ENCODE measurements around the gene OR4D11.
"Not testable (repeated sequence)": the region's sequence is repeated elsewhere in the genome, so short reads cannot be mapped to it uniquely, and the experiment has no call there.

Gene OR4D11

GRCh38 chr11:59503276-59503675 is at the start of gene OR4D11:
TSS of gene OR4D11 (plus strand) at chr11:59503576. CDS start at chr11:59503576, 0 bp downstream.
- Histone ChIP-seq H3K4me1 (ENCODE audit: insufficient read depth, low read length) (no peaks in the 10 kb centered on the region), H3K4me3 (ENCODE audit: low read length) (no peak within 1 kb of the TSS), H3K9me3 (ENCODE audit: low read length) (no peaks in the 10 kb centered on the region), H3K36me3 (ENCODE audit: insufficient read depth, low read length) (no peaks in the 10 kb centered on the region), H3K27me3 (ENCODE audit: insufficient read depth, low read length) (no peaks in the 10 kb centered on the region), H2AFZ (ENCODE audit: low read depth, low read length) (no peak within 1 kb of the TSS)

- Histone ChIP-seq H3K27me3 (ENCODE audit: insufficient read depth, low read length) (no peaks in the 10 kb centered on the region), H2AFZ (ENCODE audit: low read depth, low read length) (no peak within 1 kb of the TSS), H3K4me1 (ENCODE audit: insufficient read depth, low read length) (no peaks in the 10 kb centered on the region), H3K4me3 (ENCODE audit: low read length) (no peak within 1 kb of the TSS), H3K9me3 (ENCODE audit: low read length) (no peaks in the 10 kb centered on the region), H3K36me3 (ENCODE audit: insufficient read depth, low read length) (no peaks in the 10 kb centered on the region)
Observed at GRCh38 chr11:59456661-59457060, 46.7 kb upstream of the OR4D11 start, which contains the start of gene OR4D6. TSS of gene OR4D6 (plus strand) at chr11:59456961. CDS start at chr11:59456961, 0 bp downstream.

- Histone ChIP-seq H3K4me1 (ENCODE audit: insufficient read depth, low read length) (no peaks in the 10 kb centered on the region), H3K4me3 (ENCODE audit: low read length) (no peak overlapping the region), H3K9me3 (ENCODE audit: low read length) (no peaks in the 10 kb centered on the region), H3K27me3 (ENCODE audit: insufficient read depth, low read length) (no peaks in the 10 kb centered on the region), H3K36me3 (ENCODE audit: insufficient read depth, low read length) (no peaks in the 10 kb centered on the region), H2AFZ (ENCODE audit: low read depth, low read length) (no peak overlapping the region)
Observed at GRCh38 chr11:59459916-59460315, 43.5 kb upstream of the OR4D11 start.

- Histone ChIP-seq H3K9me3 (ENCODE audit: low read length) (no peaks in the 10 kb centered on the region), H3K4me3 (ENCODE audit: low read length) (no peak overlapping the region), H2AFZ (ENCODE audit: low read depth, low read length) (no peak overlapping the region), H3K36me3 (ENCODE audit: insufficient read depth, low read length) (no peaks in the 10 kb centered on the region), H3K4me1 (ENCODE audit: insufficient read depth, low read length) (no peaks in the 10 kb centered on the region), H3K27me3 (ENCODE audit: insufficient read depth, low read length) (no peaks in the 10 kb centered on the region)
Observed at GRCh38 chr11:59463190-59463641, 40.2 kb upstream of the OR4D11 start.

- Histone ChIP-seq H3K27me3 (ENCODE audit: insufficient read depth, low read length) (peaks cover 2% of the 10 kb centered on the region), H3K9me3 (ENCODE audit: low read length) (no peaks in the 10 kb centered on the region), H3K36me3 (ENCODE audit: insufficient read depth, low read length) (no peaks in the 10 kb centered on the region), H3K4me1 (ENCODE audit: insufficient read depth, low read length) (no peaks in the 10 kb centered on the region), H3K4me3 (ENCODE audit: low read length) (no peak within 1 kb of the TSS), H2AFZ (ENCODE audit: low read depth, low read length) (no peak within 1 kb of the TSS)
Observed at GRCh38 chr11:59473015-59473414, 30.4 kb upstream of the OR4D11 start, which contains the start of gene OR4D10. TSS of gene OR4D10 (plus strand) at chr11:59473315. CDS start at chr11:59477430, 4,115 bp downstream.

GRCh38 chr11:59475176-59475575 is 28.2 kb upstream of the OR4D11 start:
- Histone ChIP-seq H3K4me1 (ENCODE audit: insufficient read depth, low read length) (no peaks in the 10 kb centered on the region), H3K36me3 (ENCODE audit: insufficient read depth, low read length) (no peaks in the 10 kb centered on the region), H3K4me3 (ENCODE audit: low read length) (no peak overlapping the region), H3K27me3 (ENCODE audit: insufficient read depth, low read length) (peaks cover 2% of the 10 kb centered on the region), H2AFZ (ENCODE audit: low read depth, low read length) (no peak overlapping the region), H3K9me3 (ENCODE audit: low read length) (no peaks in the 10 kb centered on the region)

GRCh38 chr11:59479906-59480305 is 23.5 kb upstream of the OR4D11 start:
- H3K27me3 ChIP-seq (ENCODE audit: insufficient read depth, low read length): peaks cover 2% of the 10 kb centered on the region
- no peaks in the 10 kb centered on the region for H3K36me3 ChIP-seq (ENCODE audit: insufficient read depth, low read length)
- no peak overlapping the region for H2AFZ ChIP-seq (ENCODE audit: low read depth, low read length)
- no peaks in the 10 kb centered on the region for H3K4me1 ChIP-seq (ENCODE audit: insufficient read depth, low read length)
- no peaks in the 10 kb centered on the region for H3K9me3 ChIP-seq (ENCODE audit: low read length)
- H3K4me3 ChIP-seq (ENCODE audit: low read length): no peak overlapping the region

GRCh38 chr11:59480359-59480758 is 23.0 kb upstream of the OR4D11 start:
- H3K4me1 ChIP-seq (ENCODE audit: insufficient read depth, low read length): no peaks in the 10 kb centered on the region
- no peaks in the 10 kb centered on the region for H3K36me3 ChIP-seq (ENCODE audit: insufficient read depth, low read length)
- H2AFZ ChIP-seq (ENCODE audit: low read depth, low read length): no peak overlapping the region
- H3K27me3 ChIP-seq (ENCODE audit: insufficient read depth, low read length): peaks cover 2% of the 10 kb centered on the region
- no peak overlapping the region for H3K4me3 ChIP-seq (ENCODE audit: low read length)
- no peaks in the 10 kb centered on the region for H3K9me3 ChIP-seq (ENCODE audit: low read length)

- H3K36me3 ChIP-seq (ENCODE audit: insufficient read depth, low read length): no peaks in the 10 kb centered on the region
- H3K4me1 ChIP-seq (ENCODE audit: insufficient read depth, low read length): no peaks in the 10 kb centered on the region
- H3K4me3 ChIP-seq (ENCODE audit: low read length): no peak overlapping the region
- no peaks in the 10 kb centered on the region for H3K9me3 ChIP-seq (ENCODE audit: low read length)
- no peak overlapping the region for H2AFZ ChIP-seq (ENCODE audit: low read depth, low read length)
- peaks cover 3% of the 10 kb centered on the region for H3K27me3 ChIP-seq (ENCODE audit: insufficient read depth, low read length)
Observed at GRCh38 chr11:59501931-59502330, 1.4 kb upstream of the OR4D11 start.

- H3K27me3 ChIP-seq (ENCODE audit: insufficient read depth, low read length): no peaks in the 10 kb centered on the region
- no peaks in the 10 kb centered on the region for H3K36me3 ChIP-seq (ENCODE audit: insufficient read depth, low read length)
- no peaks in the 10 kb centered on the region for H3K4me1 ChIP-seq (ENCODE audit: insufficient read depth, low read length)
- no peaks in the 10 kb centered on the region for H3K9me3 ChIP-seq (ENCODE audit: low read length)
- no peak within 1 kb of the TSS for H3K4me3 ChIP-seq (ENCODE audit: low read length)
- H2AFZ ChIP-seq (ENCODE audit: low read depth, low read length): no peak within 1 kb of the TSS
Observed at GRCh38 chr11:59510941-59511589, 7.7 kb downstream of the OR4D11 start, which contains the start of gene OR4D9. TSS of gene OR4D9 (plus strand) at chr11:59511539. CDS start at chr11:59514913, 3,374 bp downstream.

- Histone ChIP-seq H2AFZ (ENCODE audit: low read depth, low read length) (no peak overlapping the region), H3K9me3 (ENCODE audit: low read length) (no peaks in the 10 kb centered on the region), H3K36me3 (ENCODE audit: insufficient read depth, low read length) (no peaks in the 10 kb centered on the region), H3K4me3 (ENCODE audit: low read length) (no peak overlapping the region), H3K27me3 (ENCODE audit: insufficient read depth, low read length) (no peaks in the 10 kb centered on the region), H3K4me1 (ENCODE audit: insufficient read depth, low read length) (no peaks in the 10 kb centered on the region)
Observed at GRCh38 chr11:59511675-59512074, 8.3 kb downstream of the OR4D11 start.

GRCh38 chr11:59520139-59520538 is 16.8 kb downstream of the OR4D11 start:
- H3K4me1 ChIP-seq (ENCODE audit: insufficient read depth, low read length); H3K9me3 ChIP-seq (ENCODE audit: low read length); H3K4me3 ChIP-seq (ENCODE audit: low read length); H2AFZ ChIP-seq (ENCODE audit: low read depth, low read length); H3K36me3 ChIP-seq (ENCODE audit: insufficient read depth, low read length): not testable (repeated sequence)
- peaks cover 11% of the 10 kb centered on the region for H3K27me3 ChIP-seq (ENCODE audit: insufficient read depth, low read length)

- Histone ChIP-seq H3K36me3 (ENCODE audit: insufficient read depth, low read length) (no peaks in the 10 kb centered on the region), H3K4me1 (ENCODE audit: insufficient read depth, low read length) (no peaks in the 10 kb centered on the region), H3K27me3 (ENCODE audit: insufficient read depth, low read length) (peaks cover 11% of the 10 kb centered on the region), H3K4me3 (ENCODE audit: low read length) (no peak overlapping the region), H2AFZ (ENCODE audit: low read depth, low read length) (no peak overlapping the region), H3K9me3 (ENCODE audit: low read length) (no peaks in the 10 kb centered on the region)
Observed at GRCh38 chr11:59520741-59521140, 17.4 kb downstream of the OR4D11 start.

GRCh38 chr11:59523541-59523940 is 20.2 kb downstream of the OR4D11 start:
- Histone ChIP-seq H3K27me3 (ENCODE audit: insufficient read depth, low read length) (peaks cover 8% of the 10 kb centered on the region), H3K4me3 (ENCODE audit: low read length) (no peak overlapping the region), H3K4me1 (ENCODE audit: insufficient read depth, low read length) (peaks cover 1% of the 10 kb centered on the region), H2AFZ (ENCODE audit: low read depth, low read length) (no peak overlapping the region), H3K9me3 (ENCODE audit: low read length) (no peaks in the 10 kb centered on the region), H3K36me3 (ENCODE audit: insufficient read depth, low read length) (no peaks in the 10 kb centered on the region)

Measured in neuron (in vitro differentiated cells).